ENCODE measurements around the gene DUSP16.
"Not testable (repeated sequence)": the region's sequence is repeated elsewhere in the genome, so short reads cannot be mapped to it uniquely, and the experiment has no call there.

DUSP16 gene

GRCh38 chr12:12471982-12472961 lies 90.4 kb downstream of the DUSP16 start:
- DNase-seq (ENCODE audit: low read depth in 1 of 2, low spot score in 1 of 2) = not testable (repeated sequence)

- DNase-seq (ENCODE audit: low read depth in 1 of 2, low spot score in 1 of 2) = no peak
Observed at GRCh38 chr12:12470751-12471306, 91.8 kb downstream of the DUSP16 start.

GRCh38 chr12:12469386-12469785 lies 93.3 kb downstream of the DUSP16 start:
- DNase-seq (ENCODE audit: low read depth in 1 of 2, low spot score in 1 of 2) = no peak

- DNase-seq (ENCODE audit: low read depth in 1 of 2, low spot score in 1 of 2) = no peak
Observed at GRCh38 chr12:12468575-12468974, 94.1 kb downstream of the DUSP16 start.

- peak in 1 of 2 donors; percentile 23 for DNase-seq (ENCODE audit: low read depth in 1 of 2, low spot score in 1 of 2)
Observed at GRCh38 chr12:12467688-12468261, 94.9 kb downstream of the DUSP16 start.

GRCh38 chr12:12467264-12467663 lies 95.4 kb downstream of the DUSP16 start:
- DNase-seq (ENCODE audit: low read depth in 1 of 2, low spot score in 1 of 2) = no peak

GRCh38 chr12:12466157-12466556 lies 96.5 kb downstream of the DUSP16 start:
- DNase-seq (ENCODE audit: low read depth in 1 of 2, low spot score in 1 of 2) = peak in 1 of 2 donors; percentile 53

- DNase-seq (ENCODE audit: low read depth in 1 of 2, low spot score in 1 of 2) = no peak
Observed at GRCh38 chr12:12465522-12465921, 97.1 kb downstream of the DUSP16 start.

GRCh38 chr12:12461923-12462315 lies 100.7 kb downstream of the DUSP16 start:
- no peak for DNase-seq (ENCODE audit: low read depth in 1 of 2, low spot score in 1 of 2)

- no peak for DNase-seq (ENCODE audit: low read depth in 1 of 2, low spot score in 1 of 2)
Observed at GRCh38 chr12:12460935-12461922, 101.4 kb downstream of the DUSP16 start.

- no peak for DNase-seq (ENCODE audit: low read depth in 1 of 2, low spot score in 1 of 2)
Observed at GRCh38 chr12:12456637-12457036, 106.0 kb downstream of the DUSP16 start.

GRCh38 chr12:12454315-12454714 lies 108.3 kb downstream of the DUSP16 start:
- no peak for DNase-seq (ENCODE audit: low read depth in 1 of 2, low spot score in 1 of 2)

GRCh38 chr12:12453635-12454034 lies 109.0 kb downstream of the DUSP16 start:
- no peak for DNase-seq (ENCODE audit: low read depth in 1 of 2, low spot score in 1 of 2)

- DNase-seq (ENCODE audit: low read depth in 1 of 2, low spot score in 1 of 2) = no peak
Observed at GRCh38 chr12:12452326-12452902, 110.2 kb downstream of the DUSP16 start.

- no peak for DNase-seq (ENCODE audit: low read depth in 1 of 2, low spot score in 1 of 2)
Observed at GRCh38 chr12:12451098-12451497, 111.6 kb downstream of the DUSP16 start.

GRCh38 chr12:12450043-12450471 lies 112.6 kb downstream of the DUSP16 start:
- DNase-seq (ENCODE audit: low read depth in 1 of 2, low spot score in 1 of 2) = no peak

- no peak for DNase-seq (ENCODE audit: low read depth in 1 of 2, low spot score in 1 of 2)
Observed at GRCh38 chr12:12449533-12450025, 113.1 kb downstream of the DUSP16 start.

GRCh38 chr12:12447837-12448236 lies 114.8 kb downstream of the DUSP16 start:
- DNase-seq (ENCODE audit: low read depth in 1 of 2, low spot score in 1 of 2) = no peak

- no peak for DNase-seq (ENCODE audit: low read depth in 1 of 2, low spot score in 1 of 2)
Observed at GRCh38 chr12:12447236-12447635, 115.4 kb downstream of the DUSP16 start.

GRCh38 chr12:12446786-12447185 lies 115.9 kb downstream of the DUSP16 start:
- no peak for DNase-seq (ENCODE audit: low read depth in 1 of 2, low spot score in 1 of 2)
